Panc1 (cell line): ENCODE measurements around the gene IL11. TPM values are rescaled to one million over a fixed set of nuclear protein-coding genes. Genes with fewer than 3 reads are reported as not detected.

Experiments
- ATAC-seq: fragments of 200-7000 bp; cut with Tn5 transposase; 2 replicates; pipeline ENCODE4 v1.9.1; 2020; ENCODE audit warnings: mild to moderate bottlenecking, moderate library complexity
- BruUV-seq: library from RNA; stranded (reverse); fragments of 400-500 nt; replicated peaks from 2 replicates; lab custom pipeline; 2021; lab: Mats Ljungman, UMichigan
- CTCF ChIA-PET: fragments of 300-600 bp; sonication (Branson Sonifier 250); formaldehyde crosslinking; loops from one replicate; lab custom pipeline; 2022; ENCODE audit warnings: antibody characterized with exemption; lab: Charles Lee
- POLR2A ChIA-PET: fragments of 300-600 bp; sonication (Branson Sonifier 250); formaldehyde crosslinking; loops from one replicate; lab custom pipeline; 2022; ENCODE audit warnings: antibody characterized with exemption; lab: Charles Lee
- DNase-seq: peaks from one replicate; pipeline ENCODE4 v3.0.0-alpha.2; 2010; ENCODE audit warnings: low read depth, low spot score
- H3K27ac ChIP-seq: 2 replicates; pipeline ENCODE4 v1.5.1; 2011; ENCODE audit warnings: mild to moderate bottlenecking, low read length, inconsistent platforms
- H3K27me3 ChIP-seq: fragments of 200-500 bp; sonication (Bioruptor generic); 2 replicates; pipeline ENCODE4 v1.6.0; 2014; ENCODE audit warnings: low read length, inconsistent platforms; ENCODE audit not compliant: control insufficient read depth, insufficient read depth
- H3K36me3 ChIP-seq: fragments of 200-500 bp; sonication (Bioruptor generic); 2 replicates; pipeline ENCODE4 v1.5.1; 2014; ENCODE audit warnings: inconsistent platforms, mild to moderate bottlenecking, low read length, moderate library complexity; ENCODE audit not compliant: control insufficient read depth, insufficient read depth
- H3K4me1 ChIP-seq: 2 replicates; pipeline ENCODE4 v1.5.1; 2011; ENCODE audit warnings: inconsistent platforms, mild to moderate bottlenecking, low read length, moderate library complexity; ENCODE audit not compliant: control insufficient read depth, insufficient read depth
- H3K4me3 ChIP-seq, 2 experiments: 2 replicates each; pipeline ENCODE4 v1.5.1; 2011 to 2012; ENCODE audit warnings: low read depth in 2 of 2, low read length in 2 of 2, mild to moderate bottlenecking in 2 of 2, inconsistent platforms in 1 of 2, moderate library complexity in 1 of 2
- H3K9me3 ChIP-seq: fragments of 200-500 bp; sonication (Bioruptor generic); 2 replicates; pipeline ENCODE4 v1.5.1; 2014; ENCODE audit warnings: low read depth, mild to moderate bottlenecking, inconsistent platforms, low read length, moderate library complexity; ENCODE audit not compliant: control insufficient read depth, insufficient read depth
- POLR2AphosphoS5 ChIP-seq: IDR thresholded peaks from 2 replicates; pipeline ENCODE4 v1.6.1; 2012; ENCODE audit warnings: mild to moderate bottlenecking, low read depth, low read length, moderate library complexity
- REST ChIP-seq, 2 experiments: IDR thresholded peaks; 2 replicates each; pipeline ENCODE4 v1.6.1; 2011 to 2012; ENCODE audit warnings: low read depth in 2 of 2, control low read depth in 1 of 2, low read length in 1 of 2, mild to moderate bottlenecking in 1 of 2, moderate library complexity in 1 of 2; ENCODE audit not compliant: insufficient read depth in 1 of 2
- SIN3A ChIP-seq: IDR thresholded peaks from 2 replicates; pipeline ENCODE4 v1.6.1; 2012; ENCODE audit warnings: low read depth, mild to moderate bottlenecking, low read length, moderate library complexity, borderline replicate concordance; ENCODE audit not compliant: insufficient read depth
- TCF7L2 ChIP-seq: IDR thresholded peaks from 2 replicates; pipeline ENCODE4 v1.6.1; 2011; ENCODE audit warnings: mild to moderate bottlenecking, low read depth, low read length, inconsistent platforms
- in situ Hi-C: cut with HindIII; loops from 2 replicates; pipeline ENCODE4 v1.10.0; 2016; ENCODE audit warnings: low sequenced_read_pairs, low pct_unique_long_range_greater_than_20kb
- intact Hi-C: fragments of 100-400 bp; cut with micrococcal nuclease; formaldehyde crosslinking; loops from one replicate; pipeline ENCODE4 v1.10.0; 2022; ENCODE audit not compliant: unreplicated experiment
- total RNA-seq: library from RNA; stranded (reverse); gene quantifications from one replicate; pipeline ENCODE4 v1.2.1, GENCODE V29; 2021; ENCODE audit not compliant: unreplicated experiment
- TF ChIP-seq, protein P1 (sequence below): fragments of 450-650 bp; IDR thresholded peaks from 2 replicates; pipeline ENCODE4 v1.5.1; 2017; ENCODE audit warnings: mild to moderate bottlenecking

The IL11 gene
- total RNA-seq, 1 experiment from 2014 or later: 4.4 TPM

- CTCF ChIA-PET: no interaction called here
- no peaks in the 10 kb centered on the region for H3K4me1 ChIP-seq
- no peaks in the 10 kb centered on the region for H3K27me3 ChIP-seq
- no peak for TF ChIP-seq TCF7L2
- no peak for TF ChIP-seq POLR2AphosphoS5
- TF ChIP-seq REST (IDR thresholded peaks at IDR 0.05; ENCODE audit: insufficient read depth in 1 of 2, low read depth in 2 of 2, low read length in 1 of 2): no peak
- TF ChIP-seq SIN3A: no peak
- TF ChIP-seq, protein P1, sequence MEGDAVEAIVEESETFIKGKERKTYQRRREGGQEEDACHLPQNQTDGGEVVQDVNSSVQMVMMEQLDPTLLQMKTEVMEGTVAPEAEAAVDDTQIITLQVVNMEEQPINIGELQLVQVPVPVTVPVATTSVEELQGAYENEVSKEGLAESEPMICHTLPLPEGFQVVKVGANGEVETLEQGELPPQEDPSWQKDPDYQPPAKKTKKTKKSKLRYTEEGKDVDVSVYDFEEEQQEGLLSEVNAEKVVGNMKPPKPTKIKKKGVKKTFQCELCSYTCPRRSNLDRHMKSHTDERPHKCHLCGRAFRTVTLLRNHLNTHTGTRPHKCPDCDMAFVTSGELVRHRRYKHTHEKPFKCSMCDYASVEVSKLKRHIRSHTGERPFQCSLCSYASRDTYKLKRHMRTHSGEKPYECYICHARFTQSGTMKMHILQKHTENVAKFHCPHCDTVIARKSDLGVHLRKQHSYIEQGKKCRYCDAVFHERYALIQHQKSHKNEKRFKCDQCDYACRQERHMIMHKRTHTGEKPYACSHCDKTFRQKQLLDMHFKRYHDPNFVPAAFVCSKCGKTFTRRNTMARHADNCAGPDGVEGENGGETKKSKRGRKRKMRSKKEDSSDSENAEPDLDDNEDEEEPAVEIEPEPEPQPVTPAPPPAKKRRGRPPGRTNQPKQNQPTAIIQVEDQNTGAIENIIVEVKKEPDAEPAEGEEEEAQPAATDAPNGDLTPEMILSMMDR: no peak
- no peak overlapping the region for H3K27ac ChIP-seq
- ATAC-seq: no peak
- DNase-seq: no peak
- intact Hi-C loops (no loop called here), in situ Hi-C loops (no loop called here)
- H3K36me3 ChIP-seq: no peaks in the 10 kb centered on the region
- no TSS peak for BruUV-seq
- H3K9me3 ChIP-seq: no peaks in the 10 kb centered on the region
- no peak overlapping the region for H3K4me3 ChIP-seq
- POLR2A ChIA-PET: no interaction called here
Measured at GRCh38 chr19:55314396-55314795, 55.9 kb downstream of the IL11 start.

Other genes starting within 250 kb of the IL11 start
- 116 TPM for gene TNNT1, start 221.3 kb downstream of the IL11 start, total RNA-seq
- gene TNNI3, start 212.7 kb downstream of the IL11 start, total RNA-seq: 14.6 TPM
- 12.4 TPM for gene DNAAF3, start 203.8 kb downstream of the IL11 start, total RNA-seq
- 3.2 TPM for gene SYT5, start 190.2 kb downstream of the IL11 start, total RNA-seq
- gene PTPRH, start 161.0 kb downstream of the IL11 start, total RNA-seq: 42.8 TPM
- gene TMEM86B, start 141.7 kb downstream of the IL11 start, total RNA-seq: 14.2 TPM
- gene PPP6R1, start 111.4 kb downstream of the IL11 start, total RNA-seq: 172 TPM
- 84.2 TPM for gene HSPBP1, start 90.4 kb downstream of the IL11 start, total RNA-seq
- gene BRSK1, start 86.5 kb downstream of the IL11 start, total RNA-seq: 7.9 TPM
- gene TMEM150B, start 45.1 kb downstream of the IL11 start, total RNA-seq: not detected
- 30.6 TPM for gene KMT5C, start 30.6 kb downstream of the IL11 start, total RNA-seq
- 5.6 TPM for gene COX6B2, start 15.7 kb downstream of the IL11 start, total RNA-seq
- not detected for gene GARIN5B, start 7.2 kb downstream of the IL11 start, total RNA-seq
- gene TMEM190, start 6.4 kb upstream of the IL11 start, total RNA-seq: 0.74 TPM
- 7.4 TPM for gene TMEM238, start 13.8 kb upstream of the IL11 start, total RNA-seq
- 2,154 TPM for gene RPL28, start 15.5 kb upstream of the IL11 start, total RNA-seq
- gene UBE2S, start 37.3 kb upstream of the IL11 start, total RNA-seq: 635 TPM
- gene SHISA7, start 72.8 kb upstream of the IL11 start, total RNA-seq: 0.03 TPM
- gene ISOC2, start 91.2 kb upstream of the IL11 start, total RNA-seq: 150 TPM
- not detected for gene C19orf85, start 94.3 kb upstream of the IL11 start, total RNA-seq
- gene ZNF628, start 106.2 kb upstream of the IL11 start, total RNA-seq: 21.7 TPM
- gene NAT14, start 114.7 kb upstream of the IL11 start, total RNA-seq: 93.1 TPM
- 13.0 TPM for gene SSC5D, start 118.0 kb upstream of the IL11 start, total RNA-seq
- 0.69 TPM for gene SBK2, start 166.7 kb upstream of the IL11 start, total RNA-seq
- gene SBK3, start 175.1 kb upstream of the IL11 start, total RNA-seq: 4.0 TPM
- gene ZNF579, start 210.4 kb upstream of the IL11 start, total RNA-seq: 39.5 TPM
- gene FIZ1, start 229.1 kb upstream of the IL11 start, total RNA-seq: 28.5 TPM
- gene ZNF524, start 229.8 kb upstream of the IL11 start, total RNA-seq: 26.4 TPM
- 25.6 TPM for gene ZNF865, start 235.2 kb upstream of the IL11 start, total RNA-seq